Stomach (tissue), 9 donors: ENCODE results near the gene SGSH. TPM values are rescaled to one million over a fixed set of nuclear protein-coding genes. Genes with fewer than 3 reads are reported as not detected.
A peak's percentile ranks its signal among the peaks of the same experiment; 100 is the strongest.
"Not testable (repeated sequence)": the region's sequence is repeated elsewhere in the genome, so short reads cannot be mapped to it uniquely, and the experiment has no call there.

Source experiments
- DNase-seq, 2 donors: peaks; one replicate each; pipeline versions ENCODE4 v3.0.0 to v3.0.0-alpha.2; 2013 to 2019
- H3K27ac ChIP-seq, 5 donors: fragments of 200-600 bp in 4 of 5; sonication (generic) in 4 of 5; one replicate each; pipeline ENCODE4 v1.5.1; 2013 to 2019; ENCODE audit warnings: mild to moderate bottlenecking in 1 of 5, moderate library complexity in 1 of 5
- H3K27me3 ChIP-seq, 3 donors: fragments of 200-600 bp; sonication (generic); one replicate each; pipeline ENCODE4 v1.5.1; 2017 to 2019; ENCODE audit warnings: mixed run types in 1 of 3
- H3K36me3 ChIP-seq, 4 donors: fragments of 200-600 bp; sonication (generic); 1 replicate in 3 of 4; 2 replicates in 1 of 4; pipeline ENCODE4 v1.5.1; 2016 to 2019
- H3K4me1 ChIP-seq, 4 donors: fragments of 200-600 bp; sonication (generic); one replicate each; pipeline ENCODE4 v1.5.1; 2016 to 2019
- H3K4me3 ChIP-seq, 4 donors: fragments of 200-600 bp; sonication (generic) in 3 of 4; one replicate each; pipeline ENCODE4 v1.5.1; 2016 to 2019; ENCODE audit warnings: mild to moderate bottlenecking in 1 of 4
- H3K9me3 ChIP-seq, 4 donors: fragments of 200-600 bp; sonication (generic); one replicate each; pipeline ENCODE4 v1.5.1; 2016 to 2019
- CTCF ChIP-seq, 7 experiments: fragments of 450-650 bp in 4 of 7; fragments of 200-600 bp in 3 of 7; sonication (generic) in 3 of 7; IDR thresholded peaks; one replicate each; pipeline ENCODE4 v1.5.1; 2016 to 2019; ENCODE audit warnings: antibody characterized with exemption in 7 of 7, control low read depth in 2 of 7, mild to moderate bottlenecking in 1 of 7
- EP300 ChIP-seq: sonication (generic); formaldehyde crosslinking; IDR thresholded peaks from one replicate; pipeline ENCODE4 v1.6.1; 2017; ENCODE audit warnings: antibody characterized with exemption
- POLR2A ChIP-seq, 4 donors: fragments of 450-650 bp; IDR thresholded peaks; one replicate each; pipeline ENCODE4 v1.6.1; 2016; ENCODE audit warnings: antibody characterized with exemption in 4 of 4, control low read depth in 2 of 4, mild to moderate bottlenecking in 1 of 4, moderate library complexity in 1 of 4
- POLR2AphosphoS5 ChIP-seq, 3 donors: sonication (generic); formaldehyde crosslinking; IDR thresholded peaks; one replicate each; pipeline ENCODE4 v1.6.1; 2016; ENCODE audit warnings: antibody characterized with exemption in 3 of 3
- WGBS, 5 donors: extraction: QIAGEN DNeasy Blood & Tissue Kit in 3 of 5; methylation state at CpG; one replicate each; pipeline versions ENCODE4 v1.1.5 to v1.1.7; 2013 to 2018; 5-methylcytosine and 5-hydroxymethylcytosine counted together
- intact Hi-C: fragments of 100-400 bp; cut with DNase I; formaldehyde crosslinking; loops from one replicate; pipeline ENCODE4 v1.15.1; 2023; ENCODE audit warnings: low total_unique reads
- polyA plus RNA-seq, 3 donors: library from polyadenylated mRNA; stranded (reverse); fragments of 200-250 nt; gene quantifications; one replicate each; pipeline ENCODE4 v1.2.3, GENCODE V29; 2013
- total RNA-seq, 5 donors: library from RNA; depleted of rRNA; stranded (reverse); fragments of >200 nt; gene quantifications; one replicate each; pipeline versions ENCODE4 v1.1.0 to v1.2.3, GENCODE V29; 2014 to 2016
- donor health status: healthy with polysubstance abuse.
- donor health status: Bipolar disorder and iron deficiency.
- donor health status: healthy.

SGSH gene
- total and polyA plus RNA-seq, 8 donors, result 15.7 to 307 (median 41.5) TPM

- intact Hi-C loops, result no loop called here
- TF ChIP-seq POLR2A (IDR thresholded peaks at IDR 0.05) (no peak), EP300 (peak; percentile 4), CTCF (IDR thresholded peaks at IDR 0.05) (no peak), POLR2AphosphoS5 (IDR thresholded peaks at IDR 0.05) (peak; percentile 2 to 34 (median 10))
- H3K4me1 ChIP-seq, result peaks cover 34 to 55% (median 53%) of the 10 kb centered on the region in 4 donors
- peak; percentile 49 to 85 for DNase-seq
- H3K27me3 ChIP-seq, result no peaks in the 10 kb centered on the region
- H3K9me3 ChIP-seq, result no peaks in the 10 kb centered on the region
- peak overlapping the region; percentile 99 to 100 (median 99) for H3K27ac ChIP-seq
- peaks cover 0 to 14% (median 9%) of the 10 kb centered on the region in 4 donors for H3K36me3 ChIP-seq
- 2 to 8% (median 5%) methylated on average over 21 to 45 of the region's 45 CpGs for WGBS, 5 donors
- peak overlapping the region; percentile 84 to 96 (median 92) for H3K4me3 ChIP-seq
Measured at GRCh38 chr17:80261159-80261894, 41.2 kb upstream of the SGSH start.

- TF ChIP-seq POLR2AphosphoS5 (IDR thresholded peaks at IDR 0.05), result peak in 2 of 3 donors; percentile 52 to 61
- no peak for TF ChIP-seq EP300
- Histone ChIP-seq H3K4me1 (peaks cover 34 to 54% (median 52%) of the 10 kb centered on the region in 4 donors), H3K27me3 (no peaks in the 10 kb centered on the region), H3K9me3 (no peaks in the 10 kb centered on the region), H3K4me3 (peak within 1 kb of the TSS; percentile 84 to 96 (median 92)), H3K27ac (peak within 1 kb of the TSS; percentile 99 to 100 (median 99)), H3K36me3 (peaks cover 0 to 8% (median 5%) of the 10 kb centered on the region in 4 donors)
- DNase-seq, result peak; percentile 68 to 81
- 0 to 1% (median 0%) methylated on average over 16 to 45 of the region's 54 CpGs; no CpG with 5 or more reads in 1 of the 5 donors for WGBS, 5 donors
- intact Hi-C loops, result no loop called here
Measured at GRCh38 chr17:80260791-80261158, 40.6 kb upstream of the SGSH start, which contains the start of gene RNF213. TSS of gene RNF213 (plus strand) at chr17:80260852. CDS start at chr17:80263682, 2,830 bp downstream.

DNA sequence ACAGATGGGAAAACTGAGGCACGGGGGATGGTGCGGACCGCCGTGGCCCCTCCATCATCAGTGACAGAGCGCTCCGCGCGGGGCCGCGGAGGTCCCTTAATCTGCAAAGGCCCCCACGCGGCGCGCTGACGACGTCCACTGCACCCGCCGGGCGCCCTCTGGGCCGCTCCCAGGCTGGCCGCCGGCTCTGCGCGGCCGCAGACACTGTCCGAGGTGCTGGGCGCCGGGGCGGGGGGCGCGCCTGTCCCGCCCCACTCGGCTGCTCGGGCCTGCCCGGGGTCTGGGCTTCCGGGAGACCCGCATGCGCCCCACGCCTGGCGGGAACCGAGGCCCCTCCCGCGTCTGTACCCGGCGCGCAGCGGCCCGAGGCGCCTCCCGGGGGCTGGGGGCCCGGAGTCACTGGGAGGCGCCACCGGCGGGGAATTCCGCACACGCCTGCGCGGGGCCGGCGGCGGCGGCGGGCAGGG lies 40.0 kb upstream of the SGSH start:
- Histone ChIP-seq H3K27me3 (no peaks in the 10 kb centered on the region), H3K36me3 (peaks cover 0 to 6% (median under 1%) of the 10 kb centered on the region in 4 donors), H3K27ac (peak overlapping the region; percentile 86 to 98 (median 94)), H3K4me3 (peak overlapping the region; percentile 59 to 74 (median 65)), H3K9me3 (no peaks in the 10 kb centered on the region), H3K4me1 (peaks cover 39 to 56% (median 49%) of the 10 kb centered on the region in 4 donors)
- peak; percentile 66 to 92 for DNase-seq
- WGBS, 5 donors, result 0 to 2% (median 0%) methylated on average over 19 to 63 of the region's 63 CpGs
- intact Hi-C loops, result no loop called here
- peak in 2 of 3 donors; percentile 42 to 65 for TF ChIP-seq POLR2AphosphoS5 (IDR thresholded peaks at IDR 0.05)
- TF ChIP-seq EP300, result no peak

- intact Hi-C loops, result no loop called here
Measured at GRCh38 chr17:80259457-80260068, 39.4 kb upstream of the SGSH start.

DNA sequence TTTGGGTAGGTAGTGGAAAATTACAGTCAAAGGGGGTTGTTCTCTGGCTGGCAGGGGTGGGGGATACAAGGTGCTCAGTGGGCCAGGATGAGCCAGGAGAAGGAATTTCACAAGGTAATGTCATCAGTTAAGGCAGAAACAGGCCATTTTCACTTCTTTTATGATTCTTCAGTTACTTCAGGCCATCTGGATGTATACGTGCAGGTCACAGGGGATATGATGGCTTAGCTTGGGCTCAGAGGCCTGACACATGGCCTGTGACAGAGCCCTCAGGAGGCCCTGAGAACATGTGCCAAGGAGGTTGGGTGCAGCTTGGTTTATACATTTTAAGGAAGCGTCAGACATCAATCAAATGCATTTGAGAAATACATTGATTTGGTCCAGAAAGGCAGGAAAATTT lies 38.2 kb upstream of the SGSH start:
- H3K36me3 ChIP-seq, H3K27me3 ChIP-seq, H3K4me3 ChIP-seq, DNase-seq, H3K9me3 ChIP-seq, H3K27ac ChIP-seq, intact Hi-C loops: not testable (repeated sequence)
- peaks cover 33 to 56% (median 41%) of the 10 kb centered on the region in 4 donors for H3K4me1 ChIP-seq
- WGBS, 5 donors, result 81 to 97% (median 93%) methylated on average over 2 of the region's 2 CpGs

More at GRCh38 chr17:80259457-80260068, 39.4 kb upstream of the SGSH start:
- H3K9me3 ChIP-seq, result no peaks in the 10 kb centered on the region
- 40 to 55% (median 43%) methylated on average over 18 of the region's 18 CpGs for WGBS, 5 donors
- no peak for TF ChIP-seq POLR2A (IDR thresholded peaks at IDR 0.05)
- TF ChIP-seq POLR2AphosphoS5 (IDR thresholded peaks at IDR 0.05), result no peak
- no peak for TF ChIP-seq CTCF (IDR thresholded peaks at IDR 0.05)
- no peak for TF ChIP-seq EP300
- H3K27me3 ChIP-seq, result no peaks in the 10 kb centered on the region
- peaks cover 41 to 56% (median 49%) of the 10 kb centered on the region in 4 donors for H3K4me1 ChIP-seq
- peaks cover 0 to 5% (median 0%) of the 10 kb centered on the region in 4 donors for H3K36me3 ChIP-seq
- H3K27ac ChIP-seq, result peak overlapping the region; percentile 86 to 98 (median 94)
- peak overlapping the region; percentile 59 to 74 (median 65) for H3K4me3 ChIP-seq
- DNase-seq, result peak in 1 of 2 donors; percentile 28
